ENCODE results near the gene HOXD9.

The HOXD9 gene

DNA sequence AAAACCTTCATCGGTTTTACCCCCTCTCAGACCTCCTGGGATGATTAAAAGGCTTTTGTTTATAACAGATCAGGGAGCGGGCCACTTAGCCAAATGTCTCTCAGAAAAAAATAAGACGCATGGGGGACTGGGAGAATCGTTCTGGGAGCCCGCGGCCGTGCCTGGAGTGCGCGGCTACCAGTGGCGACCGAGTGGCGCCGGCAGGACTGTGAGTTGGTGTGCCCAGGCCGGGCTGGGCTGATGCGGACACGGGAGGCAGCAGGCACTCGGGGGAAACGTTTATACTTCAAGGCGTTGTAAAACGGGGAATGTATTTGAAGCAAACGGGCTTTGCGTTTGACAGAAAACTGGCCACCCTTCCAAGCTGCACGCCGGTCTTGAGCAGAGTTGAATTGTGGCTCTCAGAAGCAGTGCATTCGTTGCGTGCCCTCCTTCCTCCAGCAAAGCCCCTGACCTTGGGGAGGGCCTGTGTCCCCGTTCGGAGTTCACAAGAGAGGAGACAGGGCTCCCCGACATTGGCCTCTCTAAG lies 10.6 kb upstream of the HOXD9 start:
- DNase-seq: no peak

- DNase-seq: no peak
These were observed 9.9 kb upstream of the HOXD9 start for GRCh38 chr2:176112375-176113302.

- DNase-seq: no peak
These were observed 8.2 kb upstream of the HOXD9 start for GRCh38 chr2:176114120-176114929.

DNA sequence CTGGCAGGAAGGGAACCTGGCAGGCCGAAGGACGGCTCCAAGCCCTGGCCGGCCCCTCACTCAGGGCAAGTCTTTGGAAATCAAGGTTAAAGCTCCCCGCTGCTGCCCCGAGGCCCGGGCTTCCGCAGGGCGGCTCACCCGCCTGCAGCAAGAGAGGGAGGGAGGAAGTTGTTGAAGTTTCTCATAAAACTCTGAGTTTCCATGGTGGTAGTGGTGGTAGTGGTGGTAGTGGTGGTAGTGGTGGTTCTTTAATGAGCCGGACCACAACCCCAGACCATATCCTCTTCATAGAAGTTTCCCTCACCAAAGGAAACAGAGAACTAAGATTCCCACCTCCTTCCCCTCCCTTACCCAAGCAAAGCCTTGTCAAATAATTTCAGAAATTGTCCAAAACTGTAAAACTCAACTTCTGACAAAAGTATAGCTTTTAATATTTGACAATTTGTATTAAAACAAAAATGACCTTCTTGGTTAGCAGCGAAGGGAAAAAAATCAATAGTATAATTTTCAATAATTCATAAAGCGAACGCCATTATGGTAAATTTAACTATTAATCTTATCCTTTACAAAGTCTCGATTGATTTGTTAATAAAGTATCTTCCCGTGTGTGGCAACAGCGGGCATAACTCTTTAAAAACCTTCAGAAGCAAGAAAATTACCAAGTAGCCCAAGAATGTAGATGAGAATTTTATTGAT lies 7.4 kb upstream of the HOXD9 start:
- DNase-seq: no peak

- no peak for DNase-seq
These were observed 6.4 kb upstream of the HOXD9 start, which contains the start of gene HOXD10 for GRCh38 chr2:176115883-176116813. Gene HOXD10 (plus strand): TSS chr2:176116778. CDS start chr2:176116834, 56 bp downstream.

DNA sequence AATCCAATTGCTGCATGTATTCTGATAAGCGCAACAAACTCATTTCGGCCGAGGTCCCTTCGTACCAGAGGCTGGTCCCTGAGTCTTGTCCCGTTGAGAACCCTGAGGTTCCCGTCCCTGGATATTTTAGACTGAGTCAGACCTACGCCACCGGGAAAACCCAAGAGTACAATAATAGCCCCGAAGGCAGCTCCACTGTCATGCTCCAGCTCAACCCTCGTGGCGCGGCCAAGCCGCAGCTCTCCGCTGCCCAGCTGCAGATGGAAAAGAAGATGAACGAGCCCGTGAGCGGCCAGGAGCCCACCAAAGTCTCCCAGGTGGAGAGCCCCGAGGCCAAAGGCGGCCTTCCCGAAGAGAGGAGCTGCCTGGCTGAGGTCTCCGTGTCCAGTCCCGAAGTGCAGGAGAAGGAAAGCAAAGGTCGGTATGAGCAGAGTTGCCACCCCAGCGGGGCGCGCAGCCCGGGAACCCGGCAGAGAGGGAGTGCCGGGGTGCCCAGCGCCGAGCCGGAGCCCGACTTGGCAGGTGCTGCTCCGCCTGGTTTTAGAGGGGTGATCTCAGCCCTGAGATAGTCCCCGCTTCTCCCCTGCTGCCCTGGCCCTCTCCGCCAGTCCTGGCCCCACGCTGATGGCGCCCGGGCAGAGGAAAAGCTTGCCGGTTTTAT lies 5.2 kb upstream of the HOXD9 start:
- DNase-seq: no peak

GRCh38 chr2:176117823-176118371 lies 4.6 kb upstream of the HOXD9 start:
- no peak for DNase-seq

GRCh38 chr2:176118601-176119339 lies 3.7 kb upstream of the HOXD9 start:
- no peak for DNase-seq

DNA sequence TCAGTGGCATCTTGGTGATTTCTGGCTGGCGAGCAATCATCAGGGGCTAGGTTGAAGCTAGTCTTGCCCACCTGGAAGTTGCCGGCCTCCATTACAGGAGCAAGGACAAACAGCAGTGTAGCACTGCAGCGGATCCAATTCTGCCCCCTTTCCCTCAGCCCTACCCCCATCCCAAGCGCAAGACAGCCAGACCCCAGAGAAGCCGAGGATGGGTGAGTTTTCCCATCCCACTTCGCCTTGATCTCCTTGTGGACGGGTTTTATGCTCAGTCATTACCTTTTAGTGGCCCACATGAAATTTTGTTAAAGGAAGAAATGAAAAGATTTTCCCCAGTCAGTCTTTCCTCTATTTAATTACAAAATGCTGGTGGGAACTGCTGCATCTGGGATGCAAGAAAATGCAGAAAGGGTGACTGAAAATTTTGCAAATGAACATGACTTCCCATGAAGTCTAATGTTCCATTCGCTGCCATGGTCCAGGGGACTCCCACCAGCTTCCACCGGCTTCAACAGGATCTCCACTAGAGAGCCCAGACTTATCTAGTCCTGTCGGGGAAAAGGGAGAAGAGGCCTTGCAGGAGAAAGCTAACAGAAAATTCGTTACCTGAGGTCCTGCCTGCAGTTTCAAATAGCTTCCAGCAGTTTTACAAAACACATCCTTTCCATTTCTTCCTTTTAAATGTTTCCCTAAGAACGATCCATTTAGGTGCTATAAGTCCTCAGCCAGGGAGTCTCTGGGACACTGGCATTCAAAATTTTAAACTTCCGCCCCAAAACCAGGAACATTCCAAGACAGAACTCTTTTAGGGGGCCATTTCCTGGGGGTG lies 1.9 kb upstream of the HOXD9 start:
- no peak for DNase-seq

DNA sequence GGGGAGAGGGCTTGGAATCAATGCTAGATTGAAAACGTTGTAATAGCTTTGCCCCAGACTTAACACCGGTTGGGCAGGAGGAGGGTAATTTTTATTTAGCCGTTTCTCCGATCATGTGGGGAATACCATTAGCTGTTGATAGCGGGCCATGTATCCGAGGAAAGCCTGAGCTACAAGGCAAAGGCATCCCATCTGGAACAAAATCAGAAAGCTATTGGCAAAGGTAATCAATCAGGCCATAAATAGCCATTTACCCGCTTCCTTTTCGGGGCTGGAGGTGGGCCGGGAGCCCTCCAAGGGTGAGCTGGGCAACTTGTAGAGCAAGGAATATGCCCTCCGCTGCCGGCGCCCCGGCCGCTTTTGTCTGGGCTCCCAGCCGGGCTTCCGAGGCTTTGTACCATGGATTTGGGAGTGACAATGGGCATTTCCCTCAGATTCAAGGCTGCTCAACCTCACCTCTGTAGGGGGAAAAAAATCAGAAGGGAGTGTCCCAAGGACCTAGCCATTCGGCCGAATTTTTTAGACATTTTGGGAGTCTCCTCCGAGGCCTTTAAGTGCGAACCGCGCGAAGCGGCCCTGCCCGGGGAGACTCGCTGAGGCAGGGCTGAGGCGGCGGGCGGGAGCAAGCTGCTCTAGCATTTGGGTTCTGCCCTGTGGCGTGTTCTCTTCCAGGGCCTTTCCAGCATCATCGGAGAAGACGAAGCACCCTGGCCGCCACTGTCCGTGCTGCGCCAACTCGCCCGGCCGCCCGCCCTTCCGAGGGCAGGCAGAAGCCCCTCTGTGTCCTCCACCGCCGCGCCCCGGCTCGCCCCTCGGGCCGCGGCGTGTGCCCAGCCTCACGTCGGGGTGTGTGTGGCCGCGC lies 1.1 kb upstream of the HOXD9 start:
- no peak for DNase-seq

- DNase-seq: no peak
These were observed 352 bp upstream of the HOXD9 start for GRCh38 chr2:176122052-176122682.

DNA sequence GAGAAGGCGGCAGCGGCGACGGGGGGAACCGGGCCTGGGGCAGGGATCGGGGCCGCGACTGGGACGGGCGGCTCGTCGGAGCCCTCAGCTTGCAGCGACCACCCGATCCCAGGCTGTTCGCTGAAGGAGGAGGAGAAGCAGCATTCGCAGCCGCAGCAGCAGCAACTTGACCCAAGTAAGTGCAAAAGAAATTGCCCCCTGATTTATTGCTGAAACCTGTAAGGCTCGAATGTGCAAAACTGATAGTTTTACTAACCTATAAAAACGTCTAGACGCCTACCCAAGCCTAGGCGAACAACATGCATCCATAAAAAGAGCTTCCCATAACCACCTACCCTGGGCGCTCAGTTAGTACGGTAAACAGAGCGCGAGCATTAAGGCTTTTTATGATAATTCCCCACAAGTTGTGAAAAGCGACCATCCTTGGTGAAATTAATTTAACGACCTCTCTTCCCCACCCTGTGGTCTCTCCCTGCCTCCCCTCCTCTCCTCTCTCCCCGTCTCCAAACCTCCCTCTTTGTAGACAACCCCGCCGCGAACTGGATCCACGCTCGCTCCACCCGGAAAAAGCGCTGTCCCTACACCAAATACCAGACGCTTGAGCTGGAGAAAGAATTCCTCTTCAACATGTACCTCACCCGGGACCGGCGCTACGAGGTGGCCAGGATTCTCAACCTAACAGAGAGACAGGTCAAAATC lies 1.0 kb downstream of the HOXD9 start:
- DNase-seq: no peak

GRCh38 chr2:176124110-176124946 lies 1.8 kb downstream of the HOXD9 start:
- DNase-seq: no peak

GRCh38 chr2:176124947-176125771 lies 2.6 kb downstream of the HOXD9 start:
- no peak for DNase-seq

GRCh38 chr2:176125772-176126054 lies 3.2 kb downstream of the HOXD9 start:
- DNase-seq: no peak
